HCT116 (cell line): ENCODE results near the gene PFN3.
A peak's percentile ranks its signal among the peaks of the same experiment; 100 is the strongest.

Source experiments
- CEBPB ChIP-seq: IDR thresholded peaks from 2 replicates; pipeline ENCODE4 v1.6.1; 2012; ENCODE audit warnings: low read depth
- CTCF ChIP-seq, 3 experiments: fragments of 200-600 bp in 1 of 3; sonication (generic) in 1 of 3; IDR thresholded peaks in 2 of 3; conservative IDR thresholded peaks in 1 of 3; 2 replicates each; pipeline ENCODE4 v1.5.1; 2012 to 2017; ENCODE audit warnings: low read depth in 2 of 3, low read length in 2 of 3, antibody characterized with exemption in 1 of 3, borderline replicate concordance in 1 of 3, control low read depth in 1 of 3, mild to moderate bottlenecking in 1 of 3, mixed read lengths in 1 of 3, mixed run types in 1 of 3, moderate library complexity in 1 of 3; ENCODE audit not compliant: insufficient read depth in 1 of 3
- EZH2 ChIP-seq: fragments of 200-600 bp; sonication (generic); IDR thresholded peaks from 2 replicates; pipeline ENCODE4 v1.6.1; 2017; ENCODE audit warnings: antibody characterized with exemption, mixed run types
- EZH2phosphoT487 ChIP-seq: fragments of 200-600 bp; IDR thresholded peaks from 2 replicates; pipeline ENCODE4 v1.6.1; 2018; ENCODE audit warnings: antibody characterized with exemption, borderline replicate concordance
- MAX ChIP-seq: IDR thresholded peaks from 2 replicates; pipeline ENCODE4 v1.6.1; 2012
- POLR2A ChIP-seq: IDR thresholded peaks from 2 replicates; pipeline ENCODE4 v1.7.0; 2011; ENCODE audit warnings: borderline replicate concordance; ENCODE audit not compliant: insufficient read depth, insufficient read length; ENCODE audit errors: extremely low read depth
- POLR2AphosphoS5 ChIP-seq: IDR thresholded peaks from 2 replicates; pipeline ENCODE4 v1.6.1; 2011; ENCODE audit warnings: mild to moderate bottlenecking, low read depth, low read length, moderate library complexity
- REST ChIP-seq: IDR thresholded peaks from 2 replicates; pipeline ENCODE4 v1.6.1; 2012; ENCODE audit warnings: low read depth
- SIN3A ChIP-seq: IDR thresholded peaks from 2 replicates; pipeline ENCODE4 v1.6.1; 2012; ENCODE audit warnings: low read depth
- SP1 ChIP-seq: IDR thresholded peaks from 2 replicates; pipeline ENCODE4 v1.6.1; 2012; ENCODE audit warnings: low read depth
- TCF7L2 ChIP-seq: IDR thresholded peaks from 2 replicates; pipeline ENCODE4 v1.7.0; 2011; ENCODE audit warnings: borderline replicate concordance, inconsistent platforms; ENCODE audit not compliant: insufficient read depth, insufficient read length; ENCODE audit errors: extremely low read depth
- YY1 ChIP-seq: IDR thresholded peaks from 2 replicates; pipeline ENCODE4 v1.6.1; 2011; ENCODE audit warnings: low read length, low read depth, moderate library complexity, mild to moderate bottlenecking; ENCODE audit not compliant: insufficient replicate concordance; ENCODE audit errors: extremely low read depth

DNA sequence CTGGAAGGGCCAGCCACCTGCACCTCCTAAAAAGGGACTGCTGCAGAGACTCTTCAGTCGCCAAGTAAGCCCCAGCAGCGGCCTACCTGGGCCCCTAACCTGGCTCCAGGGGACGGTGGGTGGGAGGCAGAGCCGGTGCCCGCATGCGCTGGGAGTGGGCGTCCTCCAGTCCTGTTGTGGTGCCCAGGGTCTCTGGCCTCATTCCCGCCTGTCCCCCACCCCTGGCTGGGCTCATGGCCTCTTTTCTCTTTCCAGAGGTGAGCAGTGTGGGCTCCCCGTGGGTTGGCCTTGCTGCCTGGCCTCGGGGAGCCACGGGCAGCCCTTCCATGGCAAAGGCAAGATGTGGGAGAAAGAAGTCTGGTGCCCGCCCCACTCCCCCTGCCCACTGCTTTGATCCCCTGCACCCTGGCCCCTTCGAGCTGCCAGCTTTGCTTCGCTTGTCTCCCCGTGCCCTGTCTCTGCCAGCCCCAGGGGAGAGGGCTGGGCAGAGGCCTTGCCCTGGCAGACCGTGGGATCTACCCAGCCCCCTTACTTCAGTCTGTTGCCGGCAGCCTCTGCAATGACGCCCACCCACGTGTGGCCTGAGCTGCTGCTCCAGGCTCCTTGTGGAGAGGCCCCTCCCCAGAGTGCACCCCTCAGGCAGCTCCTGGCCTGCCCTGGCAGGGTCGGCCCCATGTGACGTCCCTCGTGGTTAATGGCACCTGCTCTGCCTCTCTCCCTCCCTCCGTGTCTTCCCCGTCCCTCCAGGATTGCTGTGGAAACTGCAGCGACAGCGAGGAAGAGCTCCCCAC, 40.7 kb upstream of the PFN3 start:
- TF ChIP-seq SIN3A (no peak), CTCF (IDR thresholded peaks at IDR 0.05 in 2 of 3, conservative IDR thresholded peaks at IDR 0.05 in 1 of 3; ENCODE audit: borderline replicate concordance in 1 of 3, insufficient read depth in 1 of 3, low read depth in 2 of 3, low read length in 2 of 3) (no peak), POLR2A (no peak), REST (no peak), CEBPB (no peak), SP1 (no peak), TCF7L2 (no peak), EZH2 (no peak), YY1 (no peak), EZH2phosphoT487 (no peak), POLR2AphosphoS5 (peak; percentile 32; the same call in 1 of the 2 replicates), MAX (no peak)
